K562 (cell line): ENCODE results near the gene NSUN6. TPM values are rescaled to one million over a fixed set of nuclear protein-coding genes. Genes with fewer than 3 reads are reported as not detected.

Experiments
- ARNT ChIP-seq, 2 experiments: fragments of 450-650 bp; IDR thresholded peaks; 2 replicates each; pipeline ENCODE4 v1.6.1; 2016; ENCODE audit warnings: mild to moderate bottlenecking in 1 of 2
- HMG20A ChIP-seq: fragments of 450-650 bp; formaldehyde crosslinking; conservative IDR thresholded peaks from 2 replicates; pipeline ENCODE4 v1.4.0; 2020; ENCODE audit warnings: mild to moderate bottlenecking, mixed read lengths
- KDM2B ChIP-seq: fragments of 250-450 bp; sonication (Bioruptor Pico); IDR thresholded peaks from 2 replicates; pipeline ENCODE4 v1.8.0; 2021; ENCODE audit warnings: mild to moderate bottlenecking, moderate library complexity
- KHSRP ChIP-seq: fragments of 450-650 bp; IDR thresholded peaks from 2 replicates; pipeline ENCODE4 v1.6.1; 2017
- PRMT5 ChIP-seq: sonication (generic); formaldehyde crosslinking; IDR thresholded peaks from 2 replicates; pipeline ENCODE4 v1.5.0; 2020; ENCODE audit warnings: missing genetic modification reagents
- ZNF668 ChIP-seq: fragments of 250-450 bp; sonication (Bioruptor Pico); IDR thresholded peaks from 2 replicates; pipeline ENCODE4 v1.8.0; 2022; ENCODE audit warnings: mild to moderate bottlenecking, inconsistent platforms
- polyA plus RNA-seq, 8 experiments: library from polyadenylated mRNA; depleted of rRNA in 4 of 8; stranded (reverse) in 5 of 8; unstranded in 3 of 8; fragments of >200 nt; fragmentation: Nextera tagmentation in 2 of 8; fragmentation: Illumina TruSeq in 1 of 8; extraction: Ambion mirVana in 2 of 8; extraction: Trizol in 1 of 8; gene quantifications; 2 replicates each; pipeline versions ENCODE4 v1.2.1 to v1.2.3, GENCODE V29; 2011 to 2014; ENCODE audit warnings: inconsistent platforms in 1 of 8, missing spikeins in 1 of 8
- total RNA-seq, 7 experiments: library from RNA; depleted of rRNA in 6 of 7; stranded (reverse); fragments of >200 nt in 6 of 7; fragmentation: Illumina TruSeq in 2 of 7; extraction: Trizol in 2 of 7; gene quantifications; 2 replicates each; pipeline versions ENCODE4 v1.2.1 to v1.2.3, GENCODE V29; 2011 to 2021; ENCODE audit warnings: low replicate concordance in 1 of 7
- TF ChIP-seq, protein P1 (sequence below): fragments of 200-600 bp; sonication (generic); IDR thresholded peaks from one replicate; pipeline ENCODE4 v1.6.1; 2012; ENCODE audit warnings: mild to moderate bottlenecking, low read depth, low read length, inconsistent platforms
- TF ChIP-seq, protein P2 (sequence below): sonication (generic); formaldehyde crosslinking; IDR thresholded peaks from 2 replicates; pipeline ENCODE4 v1.8.0; 2022; ENCODE audit warnings: mild to moderate bottlenecking, missing genetic modification reagents
- TF ChIP-seq, protein P3 (sequence below): sonication (generic); formaldehyde crosslinking; IDR thresholded peaks from 2 replicates; pipeline ENCODE4 v1.8.0; 2022; ENCODE audit warnings: mild to moderate bottlenecking, missing genetic modification reagents
- TF ChIP-seq, protein P4 (sequence below): sonication (generic); formaldehyde crosslinking; IDR thresholded peaks from 2 replicates; pipeline ENCODE4 v1.8.1; 2023; ENCODE audit warnings: mild to moderate bottlenecking, missing genetic modification reagents, moderate library complexity

The NSUN6 gene
- total and polyA plus RNA-seq, 9 of the 15 experiments (the other 6 are each of a cell fraction or from before 2014, with no cell fraction given): 12.5 to 33.1 (median 24.2) TPM

DNA sequence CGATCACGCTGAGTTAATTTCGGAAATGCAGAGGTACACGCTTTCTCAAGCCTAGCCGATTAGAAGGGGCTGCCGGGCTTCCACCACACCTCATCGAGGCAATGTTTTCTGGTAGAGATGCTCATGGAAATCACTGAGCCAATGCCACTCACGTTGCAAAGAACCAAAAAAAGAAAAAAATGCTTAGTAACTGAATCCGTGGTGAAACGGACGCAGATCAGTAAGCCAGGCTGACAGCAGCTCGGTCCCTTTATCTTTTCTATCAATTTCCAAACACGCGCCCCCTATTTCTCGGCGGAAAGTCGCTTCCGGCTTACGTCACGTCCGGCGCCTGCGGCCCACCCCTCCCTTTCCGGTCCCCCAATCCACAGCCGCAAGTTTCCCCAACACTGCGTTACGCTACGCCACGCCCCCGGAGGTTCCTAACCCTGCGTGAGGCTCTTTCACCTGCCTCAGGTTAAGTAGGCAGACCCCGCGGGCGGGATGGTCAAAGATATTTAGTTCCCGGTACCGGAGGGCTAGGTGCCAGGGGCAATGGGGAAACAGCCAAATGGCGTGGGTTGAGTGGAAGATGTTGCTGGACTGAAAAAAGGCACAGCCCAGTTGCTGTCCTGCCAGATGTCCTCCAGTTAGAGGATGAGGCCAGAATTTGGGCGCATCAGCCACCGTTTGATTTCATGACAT, at the start of gene NSUN6 (continued):
- TF ChIP-seq, protein P1, sequence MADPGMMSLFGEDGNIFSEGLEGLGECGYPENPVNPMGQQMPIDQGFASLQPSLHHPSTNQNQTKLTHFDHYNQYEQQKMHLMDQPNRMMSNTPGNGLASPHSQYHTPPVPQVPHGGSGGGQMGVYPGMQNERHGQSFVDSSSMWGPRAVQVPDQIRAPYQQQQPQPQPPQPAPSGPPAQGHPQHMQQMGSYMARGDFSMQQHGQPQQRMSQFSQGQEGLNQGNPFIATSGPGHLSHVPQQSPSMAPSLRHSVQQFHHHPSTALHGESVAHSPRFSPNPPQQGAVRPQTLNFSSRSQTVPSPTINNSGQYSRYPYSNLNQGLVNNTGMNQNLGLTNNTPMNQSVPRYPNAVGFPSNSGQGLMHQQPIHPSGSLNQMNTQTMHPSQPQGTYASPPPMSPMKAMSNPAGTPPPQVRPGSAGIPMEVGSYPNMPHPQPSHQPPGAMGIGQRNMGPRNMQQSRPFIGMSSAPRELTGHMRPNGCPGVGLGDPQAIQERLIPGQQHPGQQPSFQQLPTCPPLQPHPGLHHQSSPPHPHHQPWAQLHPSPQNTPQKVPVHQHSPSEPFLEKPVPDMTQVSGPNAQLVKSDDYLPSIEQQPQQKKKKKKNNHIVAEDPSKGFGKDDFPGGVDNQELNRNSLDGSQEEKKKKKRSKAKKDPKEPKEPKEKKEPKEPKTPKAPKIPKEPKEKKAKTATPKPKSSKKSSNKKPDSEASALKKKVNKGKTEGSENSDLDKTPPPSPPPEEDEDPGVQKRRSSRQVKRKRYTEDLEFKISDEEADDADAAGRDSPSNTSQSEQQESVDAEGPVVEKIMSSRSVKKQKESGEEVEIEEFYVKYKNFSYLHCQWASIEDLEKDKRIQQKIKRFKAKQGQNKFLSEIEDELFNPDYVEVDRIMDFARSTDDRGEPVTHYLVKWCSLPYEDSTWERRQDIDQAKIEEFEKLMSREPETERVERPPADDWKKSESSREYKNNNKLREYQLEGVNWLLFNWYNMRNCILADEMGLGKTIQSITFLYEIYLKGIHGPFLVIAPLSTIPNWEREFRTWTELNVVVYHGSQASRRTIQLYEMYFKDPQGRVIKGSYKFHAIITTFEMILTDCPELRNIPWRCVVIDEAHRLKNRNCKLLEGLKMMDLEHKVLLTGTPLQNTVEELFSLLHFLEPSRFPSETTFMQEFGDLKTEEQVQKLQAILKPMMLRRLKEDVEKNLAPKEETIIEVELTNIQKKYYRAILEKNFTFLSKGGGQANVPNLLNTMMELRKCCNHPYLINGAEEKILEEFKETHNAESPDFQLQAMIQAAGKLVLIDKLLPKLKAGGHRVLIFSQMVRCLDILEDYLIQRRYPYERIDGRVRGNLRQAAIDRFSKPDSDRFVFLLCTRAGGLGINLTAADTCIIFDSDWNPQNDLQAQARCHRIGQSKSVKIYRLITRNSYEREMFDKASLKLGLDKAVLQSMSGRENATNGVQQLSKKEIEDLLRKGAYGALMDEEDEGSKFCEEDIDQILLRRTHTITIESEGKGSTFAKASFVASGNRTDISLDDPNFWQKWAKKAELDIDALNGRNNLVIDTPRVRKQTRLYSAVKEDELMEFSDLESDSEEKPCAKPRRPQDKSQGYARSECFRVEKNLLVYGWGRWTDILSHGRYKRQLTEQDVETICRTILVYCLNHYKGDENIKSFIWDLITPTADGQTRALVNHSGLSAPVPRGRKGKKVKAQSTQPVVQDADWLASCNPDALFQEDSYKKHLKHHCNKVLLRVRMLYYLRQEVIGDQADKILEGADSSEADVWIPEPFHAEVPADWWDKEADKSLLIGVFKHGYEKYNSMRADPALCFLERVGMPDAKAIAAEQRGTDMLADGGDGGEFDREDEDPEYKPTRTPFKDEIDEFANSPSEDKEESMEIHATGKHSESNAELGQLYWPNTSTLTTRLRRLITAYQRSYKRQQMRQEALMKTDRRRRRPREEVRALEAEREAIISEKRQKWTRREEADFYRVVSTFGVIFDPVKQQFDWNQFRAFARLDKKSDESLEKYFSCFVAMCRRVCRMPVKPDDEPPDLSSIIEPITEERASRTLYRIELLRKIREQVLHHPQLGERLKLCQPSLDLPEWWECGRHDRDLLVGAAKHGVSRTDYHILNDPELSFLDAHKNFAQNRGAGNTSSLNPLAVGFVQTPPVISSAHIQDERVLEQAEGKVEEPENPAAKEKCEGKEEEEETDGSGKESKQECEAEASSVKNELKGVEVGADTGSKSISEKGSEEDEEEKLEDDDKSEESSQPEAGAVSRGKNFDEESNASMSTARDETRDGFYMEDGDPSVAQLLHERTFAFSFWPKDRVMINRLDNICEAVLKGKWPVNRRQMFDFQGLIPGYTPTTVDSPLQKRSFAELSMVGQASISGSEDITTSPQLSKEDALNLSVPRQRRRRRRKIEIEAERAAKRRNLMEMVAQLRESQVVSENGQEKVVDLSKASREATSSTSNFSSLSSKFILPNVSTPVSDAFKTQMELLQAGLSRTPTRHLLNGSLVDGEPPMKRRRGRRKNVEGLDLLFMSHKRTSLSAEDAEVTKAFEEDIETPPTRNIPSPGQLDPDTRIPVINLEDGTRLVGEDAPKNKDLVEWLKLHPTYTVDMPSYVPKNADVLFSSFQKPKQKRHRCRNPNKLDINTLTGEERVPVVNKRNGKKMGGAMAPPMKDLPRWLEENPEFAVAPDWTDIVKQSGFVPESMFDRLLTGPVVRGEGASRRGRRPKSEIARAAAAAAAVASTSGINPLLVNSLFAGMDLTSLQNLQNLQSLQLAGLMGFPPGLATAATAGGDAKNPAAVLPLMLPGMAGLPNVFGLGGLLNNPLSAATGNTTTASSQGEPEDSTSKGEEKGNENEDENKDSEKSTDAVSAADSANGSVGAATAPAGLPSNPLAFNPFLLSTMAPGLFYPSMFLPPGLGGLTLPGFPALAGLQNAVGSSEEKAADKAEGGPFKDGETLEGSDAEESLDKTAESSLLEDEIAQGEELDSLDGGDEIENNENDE: no peak
- TF ChIP-seq, protein P2, sequence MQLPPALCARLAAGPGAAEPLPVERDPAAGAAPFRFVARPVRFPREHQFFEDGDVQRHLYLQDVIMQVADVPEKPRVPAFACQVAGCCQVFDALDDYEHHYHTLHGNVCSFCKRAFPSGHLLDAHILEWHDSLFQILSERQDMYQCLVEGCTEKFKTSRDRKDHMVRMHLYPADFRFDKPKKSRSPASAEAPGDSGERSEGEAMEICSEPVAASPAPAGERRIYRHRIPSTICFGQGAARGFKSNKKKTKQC: no peak
- TF ChIP-seq KDM2B (CRISPR knock-in tag) (no peak), KHSRP (no peak), HMG20A (CRISPR knock-in tag) (no peak), ZNF668 (CRISPR knock-in tag) (no peak), PRMT5 (CRISPR knock-in tag) (no peak), ARNT (IDR thresholded peaks at IDR 0.05) (peak in 1 of 2 experiments; percentile 34; a peak in 1 of 4 replicates)
- TF ChIP-seq, protein P3, sequence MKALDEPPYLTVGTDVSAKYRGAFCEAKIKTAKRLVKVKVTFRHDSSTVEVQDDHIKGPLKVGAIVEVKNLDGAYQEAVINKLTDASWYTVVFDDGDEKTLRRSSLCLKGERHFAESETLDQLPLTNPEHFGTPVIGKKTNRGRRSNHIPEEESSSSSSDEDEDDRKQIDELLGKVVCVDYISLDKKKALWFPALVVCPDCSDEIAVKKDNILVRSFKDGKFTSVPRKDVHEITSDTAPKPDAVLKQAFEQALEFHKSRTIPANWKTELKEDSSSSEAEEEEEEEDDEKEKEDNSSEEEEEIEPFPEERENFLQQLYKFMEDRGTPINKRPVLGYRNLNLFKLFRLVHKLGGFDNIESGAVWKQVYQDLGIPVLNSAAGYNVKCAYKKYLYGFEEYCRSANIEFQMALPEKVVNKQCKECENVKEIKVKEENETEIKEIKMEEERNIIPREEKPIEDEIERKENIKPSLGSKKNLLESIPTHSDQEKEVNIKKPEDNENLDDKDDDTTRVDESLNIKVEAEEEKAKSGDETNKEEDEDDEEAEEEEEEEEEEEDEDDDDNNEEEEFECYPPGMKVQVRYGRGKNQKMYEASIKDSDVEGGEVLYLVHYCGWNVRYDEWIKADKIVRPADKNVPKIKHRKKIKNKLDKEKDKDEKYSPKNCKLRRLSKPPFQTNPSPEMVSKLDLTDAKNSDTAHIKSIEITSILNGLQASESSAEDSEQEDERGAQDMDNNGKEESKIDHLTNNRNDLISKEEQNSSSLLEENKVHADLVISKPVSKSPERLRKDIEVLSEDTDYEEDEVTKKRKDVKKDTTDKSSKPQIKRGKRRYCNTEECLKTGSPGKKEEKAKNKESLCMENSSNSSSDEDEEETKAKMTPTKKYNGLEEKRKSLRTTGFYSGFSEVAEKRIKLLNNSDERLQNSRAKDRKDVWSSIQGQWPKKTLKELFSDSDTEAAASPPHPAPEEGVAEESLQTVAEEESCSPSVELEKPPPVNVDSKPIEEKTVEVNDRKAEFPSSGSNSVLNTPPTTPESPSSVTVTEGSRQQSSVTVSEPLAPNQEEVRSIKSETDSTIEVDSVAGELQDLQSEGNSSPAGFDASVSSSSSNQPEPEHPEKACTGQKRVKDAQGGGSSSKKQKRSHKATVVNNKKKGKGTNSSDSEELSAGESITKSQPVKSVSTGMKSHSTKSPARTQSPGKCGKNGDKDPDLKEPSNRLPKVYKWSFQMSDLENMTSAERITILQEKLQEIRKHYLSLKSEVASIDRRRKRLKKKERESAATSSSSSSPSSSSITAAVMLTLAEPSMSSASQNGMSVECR: 0 out of 2 replicates have a peak, but pooled peaks have one; percentile 72
- TF ChIP-seq, protein P4, sequence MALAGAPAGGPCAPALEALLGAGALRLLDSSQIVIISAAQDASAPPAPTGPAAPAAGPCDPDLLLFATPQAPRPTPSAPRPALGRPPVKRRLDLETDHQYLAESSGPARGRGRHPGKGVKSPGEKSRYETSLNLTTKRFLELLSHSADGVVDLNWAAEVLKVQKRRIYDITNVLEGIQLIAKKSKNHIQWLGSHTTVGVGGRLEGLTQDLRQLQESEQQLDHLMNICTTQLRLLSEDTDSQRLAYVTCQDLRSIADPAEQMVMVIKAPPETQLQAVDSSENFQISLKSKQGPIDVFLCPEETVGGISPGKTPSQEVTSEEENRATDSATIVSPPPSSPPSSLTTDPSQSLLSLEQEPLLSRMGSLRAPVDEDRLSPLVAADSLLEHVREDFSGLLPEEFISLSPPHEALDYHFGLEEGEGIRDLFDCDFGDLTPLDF: no peak
